ENCODE measurements around the gene OR8G1.

DNA sequence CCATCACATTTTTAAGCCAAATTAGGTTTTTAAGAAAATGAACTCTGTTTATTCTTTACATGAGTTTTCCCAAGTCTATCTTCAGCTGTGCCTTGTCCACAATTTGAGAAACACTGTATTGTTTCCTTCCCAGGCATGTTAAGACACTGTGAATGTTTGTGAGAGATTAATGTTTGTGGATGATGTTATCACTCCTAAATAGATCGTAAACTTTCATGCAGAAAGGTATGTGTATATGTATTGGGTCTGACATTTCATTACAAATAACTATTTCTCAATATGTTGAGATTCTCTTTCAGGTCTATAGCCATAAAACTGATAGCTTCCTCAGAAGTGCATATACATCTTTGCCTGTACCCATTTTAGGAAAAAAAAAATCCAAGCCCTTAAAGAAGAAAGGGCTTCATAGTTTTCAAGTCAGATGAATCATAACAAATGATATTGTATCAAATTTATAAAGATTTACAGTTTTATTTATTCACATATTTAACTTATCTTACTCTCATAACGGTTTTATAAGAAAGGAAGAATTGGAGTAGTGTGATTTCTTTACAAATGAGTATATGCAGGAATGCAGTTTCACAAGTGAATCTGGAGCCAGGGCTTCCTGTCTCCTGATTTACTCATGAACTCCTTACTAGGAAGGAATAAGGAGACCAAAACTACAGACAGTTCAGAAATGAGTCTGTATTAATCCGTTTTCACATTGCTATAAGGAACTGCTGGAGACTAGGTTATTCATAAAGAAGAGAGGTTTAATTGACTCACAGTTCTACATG lies 61.6 kb downstream of the OR8G1 start:
- TF ChIP-seq ZNF274 (IDR thresholded peaks at IDR 0.05; ENCODE audit: low read length) (no peak), ZNF274 (tag by site-specific recombination; IDR thresholded peaks at IDR 0.05; ENCODE audit: borderline replicate concordance) (no peak), ZNF341 (tag by site-specific recombination; IDR thresholded peaks at IDR 0.05; ENCODE audit: low read depth) (no peak), ZNF623 (tag by site-specific recombination; IDR thresholded peaks at IDR 0.05) (no peak), ZNF830 (tag by site-specific recombination; IDR thresholded peaks at IDR 0.05; ENCODE audit: low read depth) (no peak)
- TF ChIP-seq, protein P1, sequence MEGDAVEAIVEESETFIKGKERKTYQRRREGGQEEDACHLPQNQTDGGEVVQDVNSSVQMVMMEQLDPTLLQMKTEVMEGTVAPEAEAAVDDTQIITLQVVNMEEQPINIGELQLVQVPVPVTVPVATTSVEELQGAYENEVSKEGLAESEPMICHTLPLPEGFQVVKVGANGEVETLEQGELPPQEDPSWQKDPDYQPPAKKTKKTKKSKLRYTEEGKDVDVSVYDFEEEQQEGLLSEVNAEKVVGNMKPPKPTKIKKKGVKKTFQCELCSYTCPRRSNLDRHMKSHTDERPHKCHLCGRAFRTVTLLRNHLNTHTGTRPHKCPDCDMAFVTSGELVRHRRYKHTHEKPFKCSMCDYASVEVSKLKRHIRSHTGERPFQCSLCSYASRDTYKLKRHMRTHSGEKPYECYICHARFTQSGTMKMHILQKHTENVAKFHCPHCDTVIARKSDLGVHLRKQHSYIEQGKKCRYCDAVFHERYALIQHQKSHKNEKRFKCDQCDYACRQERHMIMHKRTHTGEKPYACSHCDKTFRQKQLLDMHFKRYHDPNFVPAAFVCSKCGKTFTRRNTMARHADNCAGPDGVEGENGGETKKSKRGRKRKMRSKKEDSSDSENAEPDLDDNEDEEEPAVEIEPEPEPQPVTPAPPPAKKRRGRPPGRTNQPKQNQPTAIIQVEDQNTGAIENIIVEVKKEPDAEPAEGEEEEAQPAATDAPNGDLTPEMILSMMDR (tag by site-specific recombination; IDR thresholded peaks at IDR 0.05) = no peak
- TF ChIP-seq, protein P2, sequence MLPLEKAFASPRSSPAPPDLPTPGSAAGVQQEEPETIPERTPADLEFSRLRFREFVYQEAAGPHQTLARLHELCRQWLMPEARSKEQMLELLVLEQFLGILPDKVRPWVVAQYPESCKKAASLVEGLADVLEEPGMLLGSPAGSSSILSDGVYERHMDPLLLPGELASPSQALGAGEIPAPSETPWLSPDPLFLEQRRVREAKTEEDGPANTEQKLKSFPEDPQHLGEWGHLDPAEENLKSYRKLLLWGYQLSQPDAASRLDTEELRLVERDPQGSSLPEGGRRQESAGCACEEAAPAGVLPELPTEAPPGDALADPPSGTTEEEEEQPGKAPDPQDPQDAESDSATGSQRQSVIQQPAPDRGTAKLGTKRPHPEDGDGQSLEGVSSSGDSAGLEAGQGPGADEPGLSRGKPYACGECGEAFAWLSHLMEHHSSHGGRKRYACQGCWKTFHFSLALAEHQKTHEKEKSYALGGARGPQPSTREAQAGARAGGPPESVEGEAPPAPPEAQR (tag by site-specific recombination; IDR thresholded peaks at IDR 0.05) = no peak
